ENCODE data around the gene EGLN1. TPM values are rescaled to one million over a fixed set of nuclear protein-coding genes. Genes with fewer than 3 reads are reported as not detected.

The EGLN1 gene
- total RNA-seq, 1 donor from 2014 or later = 23.6 TPM

GRCh38 chr1:231338270-231339128, 83.6 kb downstream of the EGLN1 start, which contains the start of gene SPRTN:
SPRTN (plus strand) TSS chr1:231338293; CDS start chr1:231338384, 91 bp downstream.
- TF ChIP-seq CTCF (IDR thresholded peaks at IDR 0.05; ENCODE audit: insufficient read depth, low read length, poor library complexity, severe bottlenecking) = no peak
- H3K4me3 ChIP-seq (ENCODE audit: low read depth, low read length) = peak within 1 kb of the TSS; percentile 93
- no peaks in the 10 kb centered on the region for H3K36me3 ChIP-seq (ENCODE audit: control insufficient read depth, insufficient read depth, low read length)
- H3K27me3 ChIP-seq (ENCODE audit: control insufficient read depth, insufficient read depth, low read length) = no peaks in the 10 kb centered on the region
- DNase-seq (ENCODE audit: low read depth) = no peak

GRCh38 chr1:231337472-231338269, 84.4 kb downstream of the EGLN1 start, which contains the start of gene EXOC8:
EXOC8 (minus strand) TSS chr1:231337852; CDS start chr1:231337745, 107 bp downstream.
- H3K4me3 ChIP-seq (ENCODE audit: low read depth, low read length) = peak within 1 kb of the TSS; percentile 93
- TF ChIP-seq CTCF (IDR thresholded peaks at IDR 0.05; ENCODE audit: insufficient read depth, low read length, poor library complexity, severe bottlenecking) = no peak
- H3K36me3 ChIP-seq (ENCODE audit: control insufficient read depth, insufficient read depth, low read length) = no peaks in the 10 kb centered on the region
- H3K27me3 ChIP-seq (ENCODE audit: control insufficient read depth, insufficient read depth, low read length) = no peaks in the 10 kb centered on the region
- peak; percentile 84 for DNase-seq (ENCODE audit: low read depth)

GRCh38 chr1:231337043-231337471, 85.0 kb downstream of the EGLN1 start:
- H3K27me3 ChIP-seq (ENCODE audit: control insufficient read depth, insufficient read depth, low read length) = no peaks in the 10 kb centered on the region
- no peaks in the 10 kb centered on the region for H3K36me3 ChIP-seq (ENCODE audit: control insufficient read depth, insufficient read depth, low read length)
- H3K4me3 ChIP-seq (ENCODE audit: low read depth, low read length) = peak overlapping the region; percentile 93
- no peak for TF ChIP-seq CTCF (IDR thresholded peaks at IDR 0.05; ENCODE audit: insufficient read depth, low read length, poor library complexity, severe bottlenecking)
- no peak for DNase-seq (ENCODE audit: low read depth)

- DNase-seq (ENCODE audit: low read depth) = no peak
- peak overlapping the region; percentile 93 for H3K4me3 ChIP-seq (ENCODE audit: low read depth, low read length)
- no peaks in the 10 kb centered on the region for H3K36me3 ChIP-seq (ENCODE audit: control insufficient read depth, insufficient read depth, low read length)
- TF ChIP-seq CTCF (IDR thresholded peaks at IDR 0.05; ENCODE audit: insufficient read depth, low read length, poor library complexity, severe bottlenecking) = no peak
- no peaks in the 10 kb centered on the region for H3K27me3 ChIP-seq (ENCODE audit: control insufficient read depth, insufficient read depth, low read length)
These were observed 86.2 kb downstream of the EGLN1 start for GRCh38 chr1:231335663-231336602.

- no peaks in the 10 kb centered on the region for H3K36me3 ChIP-seq (ENCODE audit: control insufficient read depth, insufficient read depth, low read length)
- DNase-seq (ENCODE audit: low read depth) = no peak
- no peaks in the 10 kb centered on the region for H3K27me3 ChIP-seq (ENCODE audit: control insufficient read depth, insufficient read depth, low read length)
- no peak for TF ChIP-seq CTCF (IDR thresholded peaks at IDR 0.05; ENCODE audit: insufficient read depth, low read length, poor library complexity, severe bottlenecking)
- H3K4me3 ChIP-seq (ENCODE audit: low read depth, low read length) = peak overlapping the region; percentile 9
These were observed 87.1 kb downstream of the EGLN1 start for GRCh38 chr1:231334952-231335351.
